Gastroesophageal sphincter (tissue), 4 donors: ENCODE measurements around the gene TMTC2. TPM values are rescaled to one million over a fixed set of nuclear protein-coding genes. Genes with fewer than 3 reads are reported as not detected.

Experiments
- ATAC-seq: fragments of 150-250 bp; one replicate; pipeline ENCODE4 v1.9.1; 2016; ENCODE audit warnings: mild to moderate bottlenecking, moderate library complexity
- H3K27ac ChIP-seq, 4 donors: fragments of 200-600 bp; sonication (generic) in 3 of 4; 1 replicate in 3 of 4; 2 replicates in 1 of 4; pipeline ENCODE4 v1.5.1; 2016 to 2019
- H3K27me3 ChIP-seq: fragments of 200-600 bp; sonication (generic); one replicate; pipeline ENCODE4 v1.5.1; 2019
- H3K36me3 ChIP-seq, 2 donors: fragments of 200-600 bp; sonication (generic); one replicate each; pipeline ENCODE4 v1.5.1; 2019; ENCODE audit warnings: control low read depth in 1 of 2
- H3K4me1 ChIP-seq, 3 donors: fragments of 200-600 bp; sonication (generic); 1 replicate in 2 of 3; 2 replicates in 1 of 3; pipeline ENCODE4 v1.5.1; 2016 to 2019; ENCODE audit warnings: control low read depth in 2 of 3
- H3K4me3 ChIP-seq, 2 donors: fragments of 200-600 bp; sonication (generic); one replicate each; pipeline ENCODE4 v1.5.1; 2019; ENCODE audit warnings: mild to moderate bottlenecking in 1 of 2, moderate library complexity in 1 of 2
- H3K9me3 ChIP-seq, 3 donors: fragments of 200-600 bp; sonication (generic); one replicate each; pipeline ENCODE4 v1.5.1; 2017 to 2019; ENCODE audit warnings: control low read depth in 2 of 3
- CTCF ChIP-seq, 4 experiments: fragments of 200-600 bp in 2 of 4; fragments of 450-650 bp in 2 of 4; sonication (generic) in 1 of 4; IDR thresholded peaks; one replicate each; pipeline ENCODE4 v1.5.1; 2017 to 2019; ENCODE audit warnings: antibody characterized with exemption in 4 of 4, mild to moderate bottlenecking in 2 of 4, moderate library complexity in 2 of 4
- EP300 ChIP-seq: sonication (generic); formaldehyde crosslinking; IDR thresholded peaks from one replicate; pipeline ENCODE4 v1.6.1; 2017; ENCODE audit warnings: antibody characterized with exemption, mild to moderate bottlenecking
- POLR2A ChIP-seq, 2 donors: fragments of 450-650 bp; IDR thresholded peaks; one replicate each; pipeline ENCODE4 v1.6.1; 2017; ENCODE audit warnings: antibody characterized with exemption in 2 of 2, mild to moderate bottlenecking in 2 of 2, moderate library complexity in 1 of 2
- POLR2AphosphoS5 ChIP-seq: sonication (generic); formaldehyde crosslinking; IDR thresholded peaks from one replicate; pipeline ENCODE4 v1.6.1; 2017; ENCODE audit warnings: antibody characterized with exemption
- WGBS, 2 donors: methylation state at CpG; one replicate each; pipeline ENCODE4 v1.1.5; 2018; ENCODE audit warnings: low coverage in 1 of 2; 5-methylcytosine and 5-hydroxymethylcytosine counted together
- total RNA-seq, 4 donors: library from RNA; depleted of rRNA; stranded (reverse); fragments of >200 nt; gene quantifications; one replicate each; pipeline ENCODE4 v1.1.0, GENCODE V29; 2016

Gene TMTC2
- total RNA-seq, 4 donors from 2014 or later = 7.4 to 21.8 (median 16.0) TPM

GRCh38 chr12:82994117-82994516 is 307.4 kb downstream of the TMTC2 start:
- 92 to 95% methylated on average over 8 to 10 of the region's 12 CpGs for WGBS, 2 donors

DNA sequence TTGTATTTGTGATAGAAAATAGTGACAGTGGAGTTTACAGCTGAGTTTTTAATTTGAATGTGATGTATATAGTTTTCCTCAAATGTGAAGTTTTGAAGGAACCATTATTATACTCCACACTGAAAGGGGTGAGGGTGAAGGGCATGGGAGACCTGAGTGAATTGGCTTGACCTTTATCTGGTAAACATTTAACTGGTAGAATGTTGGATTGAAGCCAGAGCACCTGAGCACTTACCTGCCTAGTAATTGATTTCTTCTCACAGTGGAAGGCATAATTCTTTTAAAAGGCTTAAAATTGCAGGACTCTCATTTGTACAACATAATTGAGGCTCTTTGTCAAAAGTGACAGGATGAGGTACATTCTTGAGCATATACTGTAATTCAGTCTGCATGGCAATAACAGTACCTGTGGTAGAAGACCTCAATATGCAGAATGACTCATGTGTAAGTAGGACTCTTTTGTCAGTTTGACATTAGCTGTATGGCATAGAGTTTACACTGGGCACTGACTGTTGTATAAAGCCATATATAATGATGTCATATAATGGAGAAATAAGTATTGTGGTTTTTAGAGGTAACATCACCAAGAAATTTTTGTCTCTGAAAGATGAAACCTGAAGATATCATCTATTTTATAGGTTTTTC is 309.6 kb downstream of the TMTC2 start:
- no peak overlapping the region for H3K27ac ChIP-seq
- no peaks in the 10 kb centered on the region for H3K4me1 ChIP-seq
- no peak overlapping the region for H3K4me3 ChIP-seq
- no peak for TF ChIP-seq EP300
- TF ChIP-seq POLR2A (IDR thresholded peaks at IDR 0.05) = no peak
- TF ChIP-seq CTCF (IDR thresholded peaks at IDR 0.05) = no peak
- no peak for TF ChIP-seq POLR2AphosphoS5
- peaks cover 0 to 7% of the 10 kb centered on the region in 2 donors for H3K36me3 ChIP-seq
- no peak for ATAC-seq
- no peaks in the 10 kb centered on the region for H3K27me3 ChIP-seq
- no peaks in the 10 kb centered on the region for H3K9me3 ChIP-seq

More at GRCh38 chr12:82994117-82994516, 307.4 kb downstream of the TMTC2 start:
- Histone ChIP-seq H3K9me3 (no peaks in the 10 kb centered on the region), H3K4me3 (no peak overlapping the region), H3K36me3 (no peaks in the 10 kb centered on the region), H3K27ac (no peak overlapping the region), H3K27me3 (no peaks in the 10 kb centered on the region), H3K4me1 (no peaks in the 10 kb centered on the region)
- TF ChIP-seq EP300 (no peak), CTCF (IDR thresholded peaks at IDR 0.05) (no peak), POLR2AphosphoS5 (no peak), POLR2A (IDR thresholded peaks at IDR 0.05) (no peak)
- no peak for ATAC-seq

DNA sequence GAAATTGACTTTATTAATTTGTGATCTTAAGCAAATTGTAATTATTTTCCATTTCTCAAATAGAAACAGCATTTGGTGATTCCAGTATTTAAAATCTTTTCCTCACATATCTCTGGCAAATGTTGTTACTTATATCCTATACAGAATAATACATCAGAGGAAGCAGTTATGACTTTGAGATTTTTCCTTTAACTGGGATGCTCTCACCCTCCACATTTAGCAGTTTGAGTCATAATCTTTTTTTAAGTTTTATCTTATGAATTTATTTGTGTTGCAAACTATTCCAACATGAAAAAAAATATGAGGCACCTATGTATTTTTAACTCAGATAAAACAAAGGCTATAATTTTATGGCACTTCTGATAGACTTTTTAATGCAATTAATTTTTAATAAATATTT is 311.8 kb downstream of the TMTC2 start:
- Histone ChIP-seq H3K27me3 (no peaks in the 10 kb centered on the region), H3K4me3 (no peak overlapping the region), H3K4me1 (no peaks in the 10 kb centered on the region), H3K36me3 (peaks cover 0 to 7% of the 10 kb centered on the region in 2 donors), H3K27ac (no peak overlapping the region), H3K9me3 (no peaks in the 10 kb centered on the region)
- no peak for TF ChIP-seq CTCF (IDR thresholded peaks at IDR 0.05)
- TF ChIP-seq POLR2A (IDR thresholded peaks at IDR 0.05) = no peak
- no peak for ATAC-seq

- WGBS, 2 donors = 0 to 50% methylated on average over 1 to 2 of the region's 2 CpGs
- H3K27me3 ChIP-seq = no peaks in the 10 kb centered on the region
Measured at GRCh38 chr12:83003026-83003425, 316.3 kb downstream of the TMTC2 start.

More at GRCh38 chr12:83003026-83003425, 316.3 kb downstream of the TMTC2 start:
- Histone ChIP-seq H3K4me1 (no peaks in the 10 kb centered on the region), H3K27ac (no peak overlapping the region), H3K4me3 (no peak overlapping the region), H3K36me3 (peaks cover 0 to 7% of the 10 kb centered on the region in 2 donors), H3K9me3 (peaks cover 0 to 5% (median 0%) of the 10 kb centered on the region in 3 donors)
- no peak for ATAC-seq
- TF ChIP-seq POLR2A (IDR thresholded peaks at IDR 0.05) = no peak
- no peak for TF ChIP-seq EP300
- TF ChIP-seq POLR2AphosphoS5 = no peak
- TF ChIP-seq CTCF (IDR thresholded peaks at IDR 0.05) = no peak
